NCI-H2107 treated with DMSO at 0.1 percent for 48 hours (cell line): Measurements from ENCODE around the gene LGALS3BP.

Experiments used
- DNase-seq: peaks from one replicate; lab custom pipeline; 2025; ENCODE audit not compliant: unreplicated experiment; lab: John Stamatoyannopoulos, UW

The LGALS3BP gene

GRCh38 chr17:79000396-79001189 is 20.9 kb upstream of the LGALS3BP start:
- DNase-seq = no peak

- DNase-seq = no peak
Observed at GRCh38 chr17:78999947-79000395, 20.2 kb upstream of the LGALS3BP start.

GRCh38 chr17:78999056-78999768 is 19.5 kb upstream of the LGALS3BP start:
- no peak for DNase-seq

DNA sequence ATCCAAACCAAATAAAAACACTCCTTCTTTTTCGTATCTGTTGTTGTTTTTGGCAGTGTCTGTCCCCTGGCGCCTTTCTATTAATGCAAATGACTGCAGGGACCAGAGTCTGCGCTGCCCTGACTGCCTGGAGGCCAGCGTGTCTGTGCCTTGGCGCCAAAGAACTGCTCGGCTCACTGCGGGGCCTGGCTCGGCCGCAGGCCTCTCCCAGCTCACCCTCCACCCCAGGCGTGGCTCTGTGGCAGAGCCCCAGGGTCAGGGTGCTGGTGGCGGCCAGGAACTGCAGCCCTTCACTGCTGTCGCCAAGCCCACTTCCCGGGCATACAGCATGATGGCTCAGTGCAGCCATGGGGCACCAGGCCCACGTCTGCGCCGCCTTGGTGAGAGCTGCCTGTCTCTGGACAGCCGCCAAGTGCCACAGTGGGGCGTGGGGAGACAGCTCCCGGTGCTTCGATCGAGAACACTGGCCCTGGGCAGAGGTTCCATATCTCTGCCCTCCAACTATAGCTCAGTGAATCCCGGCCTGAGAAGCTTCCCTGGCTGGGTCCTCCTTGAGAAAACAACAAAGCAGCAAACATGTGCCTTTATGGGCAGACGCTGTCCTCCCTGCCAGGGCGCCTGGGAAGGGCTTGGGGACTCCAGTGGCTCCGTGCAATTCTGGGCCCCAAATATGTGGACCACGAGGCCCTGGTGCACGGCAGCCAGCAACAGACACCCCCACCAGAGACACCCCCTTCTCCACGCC is 18.8 kb upstream of the LGALS3BP start:
- no peak for DNase-seq

- DNase-seq = no peak
Observed at GRCh38 chr17:78997881-78998280, 18.2 kb upstream of the LGALS3BP start.

DNA sequence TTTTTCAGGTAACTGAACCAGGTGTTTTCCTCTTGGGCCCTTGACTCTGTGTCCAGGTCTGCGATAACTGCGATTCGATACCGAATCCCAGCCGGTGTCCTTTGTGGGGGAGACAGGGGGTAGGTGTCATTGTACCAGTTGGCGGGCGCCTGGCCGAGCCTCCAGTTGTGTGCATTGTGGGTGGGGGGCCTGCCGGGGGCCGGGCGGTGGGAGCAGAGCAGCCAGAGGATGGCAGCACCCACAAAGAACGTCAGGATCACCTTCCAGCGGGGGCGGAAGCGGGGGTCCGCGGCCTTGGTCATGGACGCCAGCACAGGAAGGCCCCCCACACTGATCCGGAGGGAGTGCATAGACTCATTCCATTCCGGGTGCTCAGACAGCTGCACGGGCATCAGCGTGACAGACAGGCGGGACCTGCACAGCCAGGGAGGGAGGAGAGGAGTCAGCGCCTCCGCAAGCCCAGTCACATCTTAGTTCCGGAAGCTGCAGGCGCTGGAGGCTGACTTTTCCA is 17.6 kb upstream of the LGALS3BP start:
- DNase-seq = no peak

DNA sequence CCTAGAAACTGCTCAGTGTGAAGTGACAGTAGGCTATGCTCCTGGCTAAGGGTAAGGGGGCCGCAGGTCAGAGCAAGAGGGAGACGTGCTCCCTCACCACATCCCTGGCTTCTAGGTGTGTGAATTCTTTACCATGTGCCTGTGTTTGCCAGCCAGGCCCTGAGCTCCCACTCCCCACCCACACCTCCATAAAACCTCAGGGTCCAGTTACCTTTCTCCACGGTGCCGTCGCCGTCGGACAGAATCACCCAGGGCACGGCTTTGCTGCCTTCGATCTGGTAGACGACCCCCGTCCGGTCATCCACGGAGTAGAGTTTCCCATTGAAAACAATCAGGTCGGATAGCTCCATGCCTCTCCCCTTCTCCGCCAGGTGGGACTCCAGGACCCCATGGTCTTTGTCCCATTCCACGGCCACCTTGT is 17.1 kb upstream of the LGALS3BP start:
- no peak for DNase-seq

DNA sequence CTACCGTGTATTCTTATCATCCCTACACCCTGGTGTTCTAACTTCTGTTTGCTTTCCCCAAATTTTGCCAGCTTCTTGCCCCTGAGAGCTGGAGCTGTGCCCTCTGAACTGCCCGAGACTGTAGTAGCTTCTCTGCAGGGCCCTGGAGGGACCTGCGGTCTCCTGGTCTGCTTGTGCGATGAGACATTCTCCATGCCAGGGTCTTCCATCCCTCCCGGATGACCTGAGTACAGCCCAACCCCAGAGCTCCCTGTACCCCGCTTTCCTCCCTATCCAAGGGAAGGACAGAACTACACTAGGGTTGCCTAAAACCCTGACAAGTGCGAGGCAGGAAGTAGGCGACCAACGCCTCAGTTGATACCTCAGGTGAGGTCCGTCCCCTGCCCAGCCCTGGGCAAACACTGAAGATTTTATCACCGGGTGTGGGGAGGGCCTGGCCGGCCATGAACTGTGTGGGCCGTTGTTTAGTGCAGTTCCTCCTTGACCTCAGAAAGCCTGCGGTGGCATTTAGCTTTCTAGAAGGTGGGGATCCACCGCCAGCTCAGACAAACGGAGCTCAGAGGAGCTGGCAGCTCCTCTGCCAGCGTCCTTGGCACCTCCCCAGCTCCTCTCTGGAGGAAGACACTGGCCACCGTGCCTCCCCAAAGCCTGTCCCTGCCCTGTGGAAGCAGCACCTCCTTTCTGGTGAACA is 16.2 kb upstream of the LGALS3BP start:
- no peak for DNase-seq

- no peak for DNase-seq
Observed at GRCh38 chr17:78995022-78995760, 15.5 kb upstream of the LGALS3BP start.

- DNase-seq = no peak
Observed at GRCh38 chr17:78993981-78994671, 14.4 kb upstream of the LGALS3BP start.

GRCh38 chr17:78993241-78993956 is 13.7 kb upstream of the LGALS3BP start:
- no peak for DNase-seq

DNA sequence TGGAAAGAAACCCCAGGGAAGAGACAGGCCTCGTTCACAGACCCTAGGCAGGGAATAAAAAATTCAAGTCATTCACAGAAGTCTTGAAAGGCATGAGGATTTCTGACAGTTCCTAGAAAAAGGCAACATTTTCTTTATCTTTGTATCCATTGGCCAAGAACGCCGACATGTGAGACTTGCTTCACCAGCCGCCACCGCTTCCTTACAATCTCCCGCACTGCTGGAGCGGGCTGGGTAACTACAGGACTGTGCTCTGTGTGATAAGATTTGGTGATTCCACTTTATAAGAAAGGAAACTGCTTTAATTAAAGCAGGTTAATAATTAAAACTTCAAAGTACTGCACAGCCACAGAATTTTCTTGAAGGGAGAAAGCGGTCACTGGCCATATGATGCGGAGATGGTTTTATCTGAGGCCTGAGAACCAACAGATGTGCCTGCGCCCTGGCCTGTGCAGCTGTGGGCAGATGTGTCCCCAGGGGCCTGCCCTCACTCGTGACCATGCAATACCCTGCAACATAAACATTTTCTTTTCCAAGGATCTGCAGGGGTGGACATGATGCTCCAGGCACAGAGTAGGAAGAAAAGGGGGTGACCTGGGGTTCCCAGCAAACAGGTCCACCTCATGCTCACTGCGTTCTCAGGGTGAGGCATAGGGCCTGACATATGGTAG is 13.0 kb upstream of the LGALS3BP start:
- DNase-seq = no peak

GRCh38 chr17:78991906-78992532 is 12.3 kb upstream of the LGALS3BP start:
- no peak for DNase-seq

GRCh38 chr17:78991017-78991738 is 11.5 kb upstream of the LGALS3BP start:
- DNase-seq = no peak

- no peak for DNase-seq
Observed at GRCh38 chr17:78990349-78991016, 10.8 kb upstream of the LGALS3BP start.

DNA sequence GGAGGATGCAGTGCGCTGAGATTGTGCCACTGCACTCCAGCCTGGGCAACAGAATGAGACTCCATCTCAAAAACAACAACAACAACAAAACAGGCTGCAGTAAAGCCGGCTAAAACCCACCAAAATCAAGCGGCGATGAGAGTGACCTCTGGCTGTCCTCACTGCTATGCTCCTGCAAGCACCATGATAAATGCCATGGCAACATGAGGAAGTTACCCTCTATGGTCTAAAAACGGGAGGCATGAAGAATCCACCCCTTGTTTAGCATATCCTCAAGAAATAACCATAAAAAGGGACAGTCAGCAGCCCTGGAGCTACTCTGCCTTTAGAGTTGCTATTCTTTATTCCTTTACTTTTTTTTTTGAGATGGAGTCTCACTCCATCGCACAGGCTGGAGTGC is 8.4 kb upstream of the LGALS3BP start:
- no peak for DNase-seq
